Middle frontal gyrus (tissue), 1 donor: ENCODE results near the gene TNFAIP8L3.
"Not testable (repeated sequence)": the region's sequence is repeated elsewhere in the genome, so short reads cannot be mapped to it uniquely, and the experiment has no call there.

Source experiments
- DNase-seq: peaks from one replicate; pipeline ENCODE4 v3.0.0-alpha.2; 2015; ENCODE audit warnings: low spot score; ENCODE audit errors: extremely low spot score

Gene TNFAIP8L3

DNA sequence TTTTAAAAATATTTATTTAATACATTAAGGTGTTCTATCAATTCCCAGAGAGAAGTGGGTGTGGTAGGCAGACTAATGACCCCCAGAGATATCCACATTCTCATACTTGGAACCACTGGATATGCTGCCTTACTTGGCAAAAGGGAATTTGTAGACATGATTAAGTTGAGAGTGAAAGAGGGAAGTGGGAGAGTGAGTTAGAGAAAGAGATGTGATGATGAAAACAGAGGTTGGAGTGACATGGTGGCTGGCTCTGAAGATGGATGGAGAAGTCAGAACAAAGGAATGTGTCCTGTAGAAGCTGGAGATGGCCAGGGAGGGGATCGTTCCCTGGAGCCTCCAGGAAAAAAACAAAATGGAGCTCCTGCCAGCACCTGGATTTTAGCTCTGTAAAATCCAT, 32.0 kb downstream of the TNFAIP8L3 start:
- no peak for DNase-seq

DNA sequence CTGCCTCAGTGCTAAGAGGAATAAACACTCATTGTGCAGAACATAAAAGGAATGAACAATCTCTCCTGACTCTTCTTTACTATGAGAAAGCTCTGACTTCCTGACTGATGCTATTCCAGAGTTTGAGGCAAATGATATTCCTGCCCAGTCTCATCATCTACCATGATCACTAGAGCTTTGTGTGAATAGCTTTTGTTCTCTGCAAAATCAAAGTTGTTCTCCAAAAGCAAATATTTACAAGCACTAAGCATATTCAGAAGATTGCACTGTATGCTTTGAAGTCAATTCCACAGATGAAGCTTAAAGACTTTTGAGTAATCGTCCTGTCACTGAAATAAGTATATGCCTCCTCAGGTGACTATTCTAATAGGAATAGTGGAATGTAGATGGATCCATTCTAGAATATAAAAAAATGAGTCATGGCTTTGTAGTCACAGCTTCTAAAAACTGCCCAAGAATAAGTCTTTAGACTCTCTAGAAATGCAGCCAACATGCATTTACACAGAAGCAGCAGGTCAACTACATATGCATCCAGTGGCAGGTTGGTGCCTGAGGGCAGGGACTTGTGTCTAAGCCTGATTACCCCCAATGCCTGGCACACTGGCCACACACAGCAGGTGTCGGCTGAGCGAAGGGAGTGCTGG, 34.6 kb downstream of the TNFAIP8L3 start:
- DNase-seq: no peak

DNA sequence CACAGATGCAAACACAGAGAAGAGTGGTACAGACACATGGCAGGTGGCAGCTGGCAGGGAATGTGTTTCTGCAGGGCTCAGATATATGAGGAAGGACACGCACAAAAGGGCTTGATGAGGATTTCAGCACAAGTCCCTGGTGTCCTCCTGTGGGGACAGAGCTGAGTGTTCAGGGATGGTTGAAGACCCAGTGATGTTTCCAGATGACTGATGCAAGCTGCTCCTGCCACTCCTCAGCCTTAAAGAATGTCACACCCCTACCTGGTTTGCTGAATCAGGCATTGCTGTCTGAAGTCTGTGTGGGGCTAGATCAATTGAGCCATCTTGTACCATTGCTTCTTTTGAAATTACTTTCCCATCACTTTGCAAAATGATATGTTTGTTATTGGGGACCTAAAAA, 40.2 kb downstream of the TNFAIP8L3 start:
- DNase-seq: no peak

DNA sequence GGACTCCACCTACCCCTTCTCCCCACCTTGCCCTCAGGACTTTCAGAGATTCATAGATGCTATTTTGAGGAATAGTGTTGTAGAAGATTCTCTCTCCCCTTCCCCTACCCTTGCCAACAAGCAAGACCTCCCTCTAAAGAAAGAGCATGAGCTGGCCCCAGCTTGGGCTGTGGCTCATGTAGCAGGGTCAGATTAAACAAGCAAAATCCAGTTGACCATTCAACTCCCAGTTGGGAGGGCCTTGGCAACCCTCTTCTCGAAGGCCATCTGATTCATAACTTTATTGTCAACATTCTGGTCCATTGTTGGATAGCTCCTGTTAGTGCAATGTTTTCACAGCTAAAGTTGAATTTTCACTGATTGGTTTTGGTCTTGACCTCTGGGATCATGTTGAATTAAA, 41.1 kb downstream of the TNFAIP8L3 start:
- no peak for DNase-seq

DNA sequence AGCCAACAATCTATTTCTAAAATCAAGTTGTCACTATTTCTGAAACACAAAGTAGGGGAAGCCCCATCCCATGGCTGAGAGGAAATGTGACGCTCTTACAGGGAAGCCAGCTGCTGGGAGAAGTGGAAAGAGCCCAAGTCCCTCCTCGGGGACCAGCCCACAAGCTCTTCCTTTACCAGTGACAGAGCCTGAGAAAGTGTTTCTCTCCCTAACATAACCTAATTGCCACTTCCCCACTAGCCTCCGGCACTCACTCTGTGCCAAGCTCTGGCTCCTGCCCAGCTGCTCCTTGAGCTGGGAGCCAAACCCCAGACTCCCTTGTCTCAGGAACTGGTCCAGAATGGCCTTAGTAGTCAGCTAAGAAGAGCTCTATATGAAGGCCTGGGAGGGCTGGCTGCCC, 42.9 kb downstream of the TNFAIP8L3 start:
- DNase-seq: no peak

DNA sequence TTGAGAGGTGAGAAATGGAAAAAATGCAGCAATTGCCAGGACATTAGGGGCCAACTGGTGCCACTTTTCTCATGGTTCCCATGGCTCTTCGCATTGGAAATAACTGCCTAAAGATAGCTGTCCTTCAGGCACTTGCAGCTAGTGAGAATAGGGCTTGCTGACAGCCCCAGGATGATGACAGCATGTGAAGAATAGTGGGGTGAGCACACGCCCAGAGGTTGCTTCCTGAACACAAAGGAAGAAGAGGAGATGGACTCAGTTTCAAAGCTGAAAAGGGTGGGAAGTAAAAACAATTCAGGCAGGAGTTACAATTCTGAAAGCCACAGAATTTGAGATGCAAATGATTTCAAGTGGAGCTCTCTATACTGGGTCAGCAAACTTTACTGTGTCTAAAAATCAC, 45.6 kb downstream of the TNFAIP8L3 start:
- DNase-seq: no peak

DNA sequence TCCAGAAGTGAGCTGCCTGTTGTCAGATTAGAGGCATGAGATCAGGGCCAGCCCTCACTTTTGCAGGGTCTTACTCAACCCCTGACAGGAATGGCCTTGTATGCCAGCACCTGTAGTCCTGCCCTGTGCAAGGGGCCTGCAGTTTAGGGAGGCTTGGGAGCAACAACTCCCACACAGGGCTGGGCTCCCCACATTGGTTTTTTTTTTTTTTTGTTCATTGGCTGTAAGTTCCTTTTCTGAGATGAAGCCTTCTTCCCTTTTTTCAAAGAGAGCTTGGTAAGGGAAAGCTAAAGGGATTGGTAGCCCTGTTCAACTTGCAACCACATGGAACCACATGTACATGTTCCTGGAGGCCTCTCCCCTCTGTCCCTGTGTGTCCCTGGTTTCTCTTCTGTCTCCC, 46.4 kb downstream of the TNFAIP8L3 start:
- DNase-seq: no peak

DNA sequence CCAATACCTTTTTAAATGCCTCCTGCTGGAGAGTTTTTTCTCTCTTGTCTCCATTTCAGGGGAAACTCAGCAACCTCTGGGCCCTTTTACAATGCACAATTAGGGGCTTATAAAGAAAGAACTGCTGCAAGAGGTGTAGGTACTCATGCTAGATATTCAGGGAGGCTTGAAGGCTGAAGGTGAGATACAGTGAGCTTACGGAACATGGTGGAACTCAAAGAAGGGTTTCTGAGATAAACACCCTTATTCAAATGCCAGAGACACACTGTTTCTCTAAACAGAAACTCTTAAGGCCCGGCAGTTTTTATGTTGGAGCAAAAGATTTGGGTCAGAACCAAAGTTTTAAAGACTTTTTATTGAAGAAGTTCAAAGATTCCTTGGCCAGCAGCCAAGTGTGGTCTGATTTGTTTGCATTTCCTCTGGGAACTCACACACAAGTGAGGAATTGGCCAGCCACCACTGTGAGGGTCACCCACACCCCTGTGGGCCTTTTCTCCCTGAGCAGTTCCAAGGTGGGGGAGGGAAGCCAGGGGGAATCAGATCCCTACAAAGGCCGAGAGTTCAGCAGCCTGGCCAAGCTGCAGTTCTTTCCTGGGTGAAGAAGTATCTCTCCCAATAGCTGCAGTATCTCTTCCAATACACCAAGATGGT, 47.8 kb downstream of the TNFAIP8L3 start:
- DNase-seq: no peak

DNA sequence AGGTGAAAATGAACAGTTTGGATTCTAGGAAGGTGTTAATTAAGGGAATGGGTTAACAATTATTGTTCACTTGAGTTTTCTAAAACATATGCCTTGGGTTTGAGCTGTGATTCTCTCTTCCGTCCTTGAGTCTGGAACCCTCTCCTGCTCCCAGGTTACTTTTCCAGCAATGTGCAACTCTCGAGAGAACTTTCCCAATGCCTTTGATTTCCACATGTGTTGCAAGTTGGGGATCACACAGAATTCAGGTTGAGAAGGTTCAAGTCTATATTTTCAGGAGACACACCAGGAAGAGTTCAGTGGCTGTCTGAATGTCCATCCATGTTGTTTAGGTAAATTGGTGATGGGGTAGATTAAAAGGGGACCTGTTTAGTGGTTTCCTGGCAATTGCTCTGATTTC, 48.7 kb downstream of the TNFAIP8L3 start:
- no peak for DNase-seq

DNA sequence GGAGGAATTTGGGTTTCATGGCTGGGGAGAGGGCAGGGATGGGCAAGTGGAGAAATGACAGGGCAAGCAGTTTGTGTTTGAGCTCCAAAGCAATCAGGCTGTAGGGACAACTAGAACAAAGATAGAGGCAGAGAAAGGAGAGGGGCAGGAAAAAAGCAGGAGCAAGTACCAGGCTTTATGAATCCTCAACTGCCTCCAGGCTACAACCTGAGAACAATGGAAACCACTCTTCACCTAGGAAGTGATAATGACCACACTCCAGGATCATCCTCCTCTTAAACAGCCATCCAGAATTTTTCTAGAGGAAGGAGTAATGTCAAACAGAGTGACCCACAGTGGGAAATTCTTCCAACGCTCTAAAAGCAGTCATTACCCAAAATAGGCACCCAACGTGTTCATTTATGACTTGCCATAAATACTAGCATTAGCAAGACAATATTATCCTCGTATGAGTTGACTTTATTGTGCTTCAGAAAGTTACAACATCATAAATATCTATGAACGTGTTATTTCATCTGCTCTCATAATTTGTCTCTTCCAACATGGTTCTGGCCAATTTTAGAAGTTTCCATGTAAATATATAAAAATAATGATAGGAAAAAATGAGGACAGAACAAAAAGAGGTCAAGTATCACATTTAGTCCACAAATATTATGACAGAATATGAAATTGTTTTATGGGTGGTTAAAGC, 50.5 kb downstream of the TNFAIP8L3 start:
- no peak for DNase-seq

DNA sequence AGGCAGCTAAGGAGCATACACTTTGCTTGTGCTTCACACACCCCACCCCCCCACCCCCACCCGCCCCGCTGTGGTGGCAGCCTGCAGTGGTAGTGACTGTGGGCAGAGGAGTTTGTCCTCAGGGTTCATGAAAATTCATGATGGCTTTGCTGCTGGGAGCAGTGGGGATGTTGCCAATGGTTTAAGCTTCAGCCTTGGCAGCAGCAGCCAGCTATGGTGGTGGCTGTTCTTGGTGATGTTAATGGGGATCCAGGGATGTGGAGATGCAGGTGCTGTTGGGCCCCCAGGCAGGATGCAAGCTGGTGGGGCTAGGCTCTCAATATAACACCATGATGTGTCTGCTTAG, 55.8 kb downstream of the TNFAIP8L3 start:
- no peak for DNase-seq

DNA sequence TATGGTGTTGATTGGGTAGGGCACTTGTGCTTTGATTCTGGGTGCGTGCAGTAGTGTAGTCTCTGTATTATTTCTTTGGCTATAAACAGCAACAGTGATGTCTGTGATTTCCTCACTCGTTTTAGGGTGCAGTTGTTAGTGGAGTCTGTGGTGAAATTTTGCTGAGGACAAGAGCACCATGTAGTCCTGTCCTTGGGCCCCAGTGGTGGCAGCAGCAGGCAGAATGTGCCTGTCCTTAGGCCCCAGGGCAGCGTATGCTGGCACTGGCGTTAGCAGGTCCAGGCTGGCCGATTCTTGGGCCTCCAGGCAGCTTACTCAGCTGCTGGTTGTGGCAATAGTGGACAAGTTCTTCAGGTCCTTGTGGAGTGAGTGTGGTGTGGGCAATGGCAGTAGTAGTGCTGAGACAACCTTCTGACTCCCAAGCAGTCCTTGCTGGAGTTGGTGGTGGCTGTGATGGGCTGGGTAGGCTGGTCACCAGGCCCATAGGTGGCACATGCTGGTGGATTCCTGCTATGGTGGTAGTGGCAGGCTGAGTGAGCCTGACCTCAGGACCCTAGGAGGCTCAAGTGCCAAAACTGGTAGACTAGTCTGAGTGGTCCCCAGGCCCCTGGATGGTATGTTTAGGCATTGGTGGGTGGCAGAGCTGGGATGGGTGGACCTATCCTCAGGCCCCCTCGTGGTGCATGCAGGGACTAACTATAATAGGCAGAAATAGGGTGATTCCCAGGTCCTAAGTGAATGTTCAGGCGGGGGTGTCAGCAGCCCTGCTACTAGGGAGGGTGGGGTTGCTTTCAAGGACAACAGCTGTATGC, 56.3 kb downstream of the TNFAIP8L3 start:
- no peak for DNase-seq

DNA sequence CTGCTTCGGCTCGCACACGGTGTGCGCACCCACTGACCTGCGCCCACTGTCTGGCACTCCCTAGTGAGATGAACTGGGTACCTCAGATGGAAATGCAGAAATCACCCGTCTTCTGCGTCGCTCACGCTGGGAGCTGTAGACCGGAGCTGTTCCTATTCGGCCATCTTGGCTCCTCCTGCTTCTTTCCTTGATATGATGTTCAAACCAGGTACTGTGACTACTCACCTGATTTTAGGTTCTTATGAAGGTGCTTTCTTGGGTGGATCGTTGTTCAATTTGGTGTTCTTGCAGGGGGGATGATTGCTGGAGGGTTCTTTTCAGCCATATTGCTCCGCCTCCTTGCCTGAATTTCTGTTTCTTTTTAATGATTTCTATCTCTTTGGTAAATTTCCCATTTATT, 57.2 kb downstream of the TNFAIP8L3 start:
- DNase-seq: not testable (repeated sequence)

DNA sequence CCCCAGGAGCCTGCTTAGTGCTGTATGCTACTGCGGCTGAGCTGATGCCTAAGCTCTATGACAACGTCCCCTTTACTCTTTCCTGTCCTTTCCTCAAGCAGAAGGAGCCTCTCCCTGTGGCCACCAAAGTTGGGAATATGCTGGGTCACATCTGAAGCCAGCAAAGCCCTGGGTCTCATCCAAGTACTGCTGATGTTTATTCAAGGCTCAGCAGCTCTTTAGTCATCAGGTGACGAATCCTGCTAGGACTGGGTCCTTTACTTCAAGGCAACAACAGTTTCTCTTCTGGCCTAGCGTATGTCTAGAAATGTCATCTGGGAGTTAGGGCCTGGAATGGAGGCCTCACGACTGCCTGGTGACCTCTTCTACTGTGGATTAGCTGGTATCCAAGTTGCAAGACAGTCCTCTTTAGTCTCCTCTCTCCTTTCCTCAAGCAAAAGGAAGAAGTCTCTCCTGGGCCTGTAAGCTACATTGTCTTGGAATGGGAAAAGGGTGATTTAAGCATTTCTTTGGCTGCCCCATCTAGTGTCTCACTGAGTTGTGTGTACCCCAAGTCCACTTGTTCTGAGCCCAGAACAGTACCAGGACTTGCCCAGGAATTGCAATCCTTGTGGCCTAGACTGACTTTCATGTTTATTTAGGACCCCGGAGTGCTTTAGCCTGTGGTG, 63.9 kb downstream of the TNFAIP8L3 start:
- no peak for DNase-seq

DNA sequence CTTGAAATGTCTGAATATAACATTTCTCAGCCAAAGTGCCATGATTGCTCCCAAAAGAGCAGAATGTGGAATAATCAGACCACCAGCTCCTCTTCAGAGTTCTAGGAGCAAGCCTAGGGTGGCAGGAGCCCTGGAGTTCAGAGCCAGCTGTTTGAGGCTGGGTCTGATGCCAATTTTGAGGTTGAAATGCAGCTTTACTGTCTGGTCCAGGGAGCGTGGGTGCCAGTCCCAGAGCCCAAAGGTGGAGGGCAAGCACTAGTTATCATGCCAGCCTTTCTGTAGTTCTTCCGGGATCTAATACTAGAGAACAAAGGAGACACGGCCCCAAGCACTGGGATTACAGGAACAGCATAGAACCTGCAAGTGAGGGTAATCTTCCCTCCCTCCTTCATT, 69.3 kb downstream of the TNFAIP8L3 start:
- no peak for DNase-seq

DNA sequence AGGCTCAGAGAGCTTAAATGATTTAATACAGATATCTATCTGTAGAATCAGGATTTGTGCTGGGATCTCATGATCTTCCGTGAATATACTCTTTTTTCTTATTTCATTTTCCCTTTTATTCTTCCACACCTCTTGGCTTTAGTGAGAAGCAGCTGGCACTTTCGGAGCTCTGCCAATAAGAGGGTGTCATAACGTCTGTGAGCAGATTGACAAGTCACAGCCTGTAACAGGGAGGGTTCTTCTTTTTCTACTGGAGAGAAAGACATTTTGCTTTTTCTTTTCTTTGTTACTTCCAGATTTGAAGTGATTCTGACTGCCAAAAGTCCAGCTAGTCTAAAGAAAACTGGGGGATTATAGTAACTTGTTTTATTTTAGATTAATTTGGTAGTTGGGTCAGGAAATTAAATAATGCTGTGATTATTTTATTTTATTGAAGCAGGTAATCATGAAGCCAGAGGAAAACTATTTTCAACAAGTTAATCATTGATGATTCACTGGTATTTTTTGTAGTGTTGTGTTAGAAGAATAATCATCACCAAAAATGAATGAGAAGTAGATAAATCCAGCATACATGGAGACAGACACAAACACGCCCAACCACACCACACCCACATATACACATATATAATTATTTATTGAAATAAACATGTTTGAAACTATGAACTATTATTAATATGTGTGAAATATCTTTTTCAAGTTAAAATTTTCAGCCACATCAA, 69.8 kb downstream of the TNFAIP8L3 start:
- peak; percentile 8 for DNase-seq

DNA sequence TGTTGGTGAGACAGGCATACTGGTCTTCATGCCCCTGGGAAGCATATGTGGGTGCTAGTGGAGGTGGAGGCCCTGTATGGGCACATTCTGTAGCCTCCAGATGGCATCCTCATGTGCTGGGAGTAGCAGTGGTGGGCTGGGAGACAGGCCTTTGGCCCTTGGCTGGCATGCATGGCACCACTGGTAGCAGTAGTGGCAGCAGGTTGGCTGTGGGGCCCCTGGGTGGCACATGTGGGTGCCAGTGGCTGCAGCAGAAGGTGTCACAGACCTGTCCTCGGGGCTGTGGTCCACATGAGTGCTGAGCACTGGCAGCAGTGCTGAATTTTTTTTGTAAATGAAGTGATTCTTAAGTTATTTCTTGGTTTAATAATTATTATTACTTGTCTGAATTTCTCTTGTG, 71.2 kb downstream of the TNFAIP8L3 start:
- no peak for DNase-seq

DNA sequence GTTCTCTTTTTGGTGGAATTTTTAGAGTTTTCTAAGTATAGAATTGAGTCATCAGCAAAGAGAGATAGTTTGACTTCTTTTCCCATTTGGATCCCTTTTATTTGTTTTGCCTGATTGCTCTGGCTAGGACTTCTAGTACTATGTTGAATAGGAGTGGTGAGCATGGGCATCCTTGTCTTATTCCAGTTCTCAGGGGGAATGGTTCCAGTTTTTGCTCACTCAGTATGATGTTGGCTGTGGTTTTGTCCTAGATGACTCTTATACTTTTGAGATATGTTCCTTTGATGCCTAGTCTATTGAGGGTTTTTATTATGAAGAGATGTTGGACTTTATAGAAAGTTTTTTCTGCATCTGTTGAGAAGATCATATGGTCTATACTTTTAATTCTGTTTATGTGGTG, 72.5 kb downstream of the TNFAIP8L3 start:
- no peak for DNase-seq

DNA sequence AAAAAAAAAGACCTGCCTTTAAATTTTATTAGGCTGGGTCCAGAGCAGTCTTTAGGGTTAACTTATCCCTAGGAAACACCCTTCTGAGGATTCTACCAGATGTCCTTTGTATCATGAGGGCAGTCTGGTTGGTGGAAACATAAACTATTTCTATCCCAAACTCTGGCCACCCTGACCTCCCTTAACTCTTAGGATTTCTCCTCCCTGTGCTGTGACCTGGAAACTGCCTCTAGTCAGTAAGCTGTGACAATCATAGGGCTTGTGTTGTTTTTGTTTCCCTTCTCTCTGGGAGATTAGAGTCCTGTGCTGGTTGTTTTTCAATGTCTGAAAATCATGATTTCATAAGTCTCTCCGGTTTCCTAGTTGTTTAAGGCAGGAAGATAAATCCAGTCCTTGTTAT, 78.1 kb downstream of the TNFAIP8L3 start:
- no peak for DNase-seq

DNA sequence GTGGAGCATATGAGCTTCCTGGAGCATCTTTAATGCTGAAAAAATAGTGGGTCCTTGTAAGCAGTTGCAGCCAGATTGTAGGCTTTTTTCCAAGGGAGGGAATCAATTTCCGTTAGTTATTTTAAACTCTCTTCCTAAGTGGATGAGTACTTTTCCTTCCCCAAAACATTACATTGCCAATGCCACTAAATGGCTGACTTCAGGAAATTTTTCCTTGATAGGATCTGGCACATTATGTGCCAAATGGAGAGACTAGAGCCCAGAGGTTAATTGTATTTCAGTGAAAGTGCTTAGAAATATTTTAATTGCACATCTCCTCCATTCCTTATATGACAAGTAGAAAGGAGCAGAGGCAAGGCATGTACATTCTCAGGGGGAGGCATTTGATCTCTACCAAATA, 83.5 kb downstream of the TNFAIP8L3 start:
- DNase-seq: no peak

DNA sequence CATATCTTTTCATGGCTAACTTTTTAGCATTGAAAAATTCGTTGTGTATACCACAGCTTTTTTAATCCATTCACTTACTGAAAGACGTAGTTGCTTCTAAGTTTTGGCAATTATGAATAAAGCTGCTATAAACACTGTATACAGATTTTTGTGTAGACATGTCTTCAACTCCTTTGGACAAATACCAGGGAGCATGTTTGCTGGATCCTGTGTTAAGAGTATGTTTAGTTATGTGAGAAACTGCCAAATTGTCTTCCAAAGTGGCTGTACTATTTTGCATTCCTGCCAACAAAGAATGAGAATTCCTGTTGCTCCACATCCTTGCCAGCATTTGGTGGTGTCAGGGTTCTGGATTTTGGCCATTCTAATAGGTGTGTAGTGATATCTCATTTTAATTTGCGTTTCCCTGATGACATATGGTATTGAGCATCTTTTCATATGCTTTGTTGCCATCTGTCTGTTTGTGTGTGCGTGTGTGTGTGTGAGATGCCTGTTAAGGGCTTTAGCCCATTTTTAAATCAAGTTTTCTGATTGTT, 87.5 kb downstream of the TNFAIP8L3 start:
- DNase-seq: no peak
